Sigmoid colon (tissue), 7 donors: ENCODE measurements around the gene PCDHGA1. TPM values are rescaled to one million over a fixed set of nuclear protein-coding genes. Genes with fewer than 3 reads are reported as not detected.

ENCODE experiments used
- DNase-seq: peaks from one replicate; pipeline ENCODE4 v3.0.0-alpha.2; 2019
- H3K27ac ChIP-seq, 4 donors: fragments of 200-600 bp; sonication (generic); one replicate each; pipeline ENCODE4 v1.5.1; 2016 to 2019; ENCODE audit warnings: mild to moderate bottlenecking in 1 of 4
- H3K27me3 ChIP-seq, 3 donors: fragments of 200-600 bp; sonication (generic); one replicate each; pipeline ENCODE4 v1.5.1; 2019; ENCODE audit warnings: mild to moderate bottlenecking in 1 of 3
- H3K36me3 ChIP-seq, 4 donors: fragments of 200-600 bp; sonication (generic); one replicate each; pipeline ENCODE4 v1.5.1; 2016 to 2019
- H3K4me1 ChIP-seq, 4 donors: fragments of 200-600 bp; sonication (generic); one replicate each; pipeline ENCODE4 v1.5.1; 2017 to 2019
- H3K4me3 ChIP-seq, 4 donors: fragments of 200-600 bp; sonication (generic); one replicate each; pipeline ENCODE4 v1.5.1; 2017 to 2019; ENCODE audit warnings: mild to moderate bottlenecking in 2 of 4, moderate library complexity in 1 of 4
- H3K9me3 ChIP-seq, 4 donors: fragments of 200-600 bp in 3 of 4; sonication (generic) in 3 of 4; one replicate each; pipeline versions ENCODE4 v1.5.1 to v1.6.1; 2013 to 2019
- CTCF ChIP-seq, 4 experiments: fragments of 450-650 bp in 3 of 4; fragments of 200-600 bp in 1 of 4; IDR thresholded peaks; one replicate each; pipeline ENCODE4 v1.5.1; 2016 to 2019; ENCODE audit warnings: antibody characterized with exemption in 4 of 4, mild to moderate bottlenecking in 3 of 4, moderate library complexity in 2 of 4
- EP300 ChIP-seq, 4 donors: sonication (generic); formaldehyde crosslinking; IDR thresholded peaks; one replicate each; pipeline ENCODE4 v1.6.1; 2017; ENCODE audit warnings: antibody characterized with exemption in 4 of 4
- POLR2A ChIP-seq, 2 donors: fragments of 450-650 bp; IDR thresholded peaks; one replicate each; pipeline ENCODE4 v1.6.1; 2016; ENCODE audit warnings: antibody characterized with exemption in 2 of 2, mild to moderate bottlenecking in 2 of 2, moderate library complexity in 2 of 2
- POLR2AphosphoS5 ChIP-seq, 4 donors: sonication (generic); formaldehyde crosslinking; IDR thresholded peaks; one replicate each; pipeline ENCODE4 v1.6.1; 2017; ENCODE audit warnings: antibody characterized with exemption in 4 of 4
- WGBS, 2 donors: extraction: QIAGEN DNeasy Blood & Tissue Kit; methylation state at CpG; one replicate each; pipeline ENCODE4 v1.1.7; 2013; 5-methylcytosine and 5-hydroxymethylcytosine counted together
- intact Hi-C: fragments of 100-400 bp; cut with DNase I; formaldehyde crosslinking; loops from one replicate; pipeline ENCODE4 v1.15.1; 2023
- polyA plus RNA-seq, 3 donors: library from polyadenylated mRNA; stranded (reverse); fragments of 200-250 nt; gene quantifications; one replicate each; pipeline ENCODE4 v1.2.3, GENCODE V29; 2013
- total RNA-seq, 4 donors: library from RNA; depleted of rRNA; stranded (reverse); fragments of >200 nt; gene quantifications; one replicate each; pipeline ENCODE4 v1.1.0, GENCODE V29; 2016
- donor health status: healthy with polysubstance abuse.
- donor health status: Bipolar disorder and iron deficiency.
- donor health status: healthy.

PCDHGA1 gene
- total and polyA plus RNA-seq, 7 donors, result 0.26 to 1.4 (median 1.1) TPM; not detected in 2

- TF ChIP-seq POLR2A (IDR thresholded peaks at IDR 0.05), result no peak
- no peak for TF ChIP-seq POLR2AphosphoS5 (IDR thresholded peaks at IDR 0.05)
- no peak for TF ChIP-seq CTCF (IDR thresholded peaks at IDR 0.05)
- no peak for TF ChIP-seq EP300 (IDR thresholded peaks at IDR 0.05)
- no peaks in the 10 kb centered on the region for H3K9me3 ChIP-seq
- no peak overlapping the region for H3K27ac ChIP-seq
- peaks cover 0 to 46% (median 5%) of the 10 kb centered on the region in 4 donors for H3K36me3 ChIP-seq
- 89 to 94% methylated on average over 7 of the region's 7 CpGs for WGBS, 2 donors
- peak; percentile 47 for DNase-seq
- H3K27me3 ChIP-seq, result no peaks in the 10 kb centered on the region
- intact Hi-C loops, result no loop called here
- H3K4me3 ChIP-seq, result no peak overlapping the region
- peaks cover 0 to 4% (median 3%) of the 10 kb centered on the region in 4 donors for H3K4me1 ChIP-seq
These were observed 171.4 kb downstream of the PCDHGA1 start for GRCh38 chr5:141501761-141502160.

DNA sequence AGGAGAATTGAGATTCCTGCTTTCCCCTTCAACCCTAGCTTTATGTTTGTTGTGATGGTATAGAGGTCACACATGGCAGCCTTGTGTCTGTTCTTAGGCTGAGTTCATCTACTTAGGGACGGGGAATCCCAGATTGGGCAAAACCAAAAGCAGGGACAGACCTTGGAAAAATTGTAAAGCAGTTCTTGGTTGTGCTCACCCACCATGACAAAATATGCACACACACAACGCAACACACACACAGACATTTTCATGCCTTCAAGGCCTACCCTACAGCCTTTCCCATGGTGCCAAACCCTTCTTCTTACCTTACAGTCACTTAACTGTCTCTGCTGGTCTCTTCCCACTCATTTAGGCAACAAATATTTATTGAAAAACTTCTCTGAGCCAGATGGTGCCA, 173.4 kb downstream of the PCDHGA1 start:
- Histone ChIP-seq H3K27ac (no peak overlapping the region), H3K4me1 (peaks cover 0 to 23% (median 22%) of the 10 kb centered on the region in 4 donors), H3K36me3 (peaks cover 0 to 31% (median 6%) of the 10 kb centered on the region in 4 donors), H3K9me3 (no peaks in the 10 kb centered on the region), H3K4me3 (no peak overlapping the region), H3K27me3 (no peaks in the 10 kb centered on the region)
- intact Hi-C loops, result no loop called here
- TF ChIP-seq POLR2A (IDR thresholded peaks at IDR 0.05), result no peak
- TF ChIP-seq POLR2AphosphoS5 (IDR thresholded peaks at IDR 0.05), result no peak
- TF ChIP-seq CTCF (IDR thresholded peaks at IDR 0.05), result no peak
- no peak for TF ChIP-seq EP300 (IDR thresholded peaks at IDR 0.05)
- no peak for DNase-seq
- whole genome bisulfite sequencing, 2 donors, result 89 to 97% methylated on average over 2 of the region's 2 CpGs

DNA sequence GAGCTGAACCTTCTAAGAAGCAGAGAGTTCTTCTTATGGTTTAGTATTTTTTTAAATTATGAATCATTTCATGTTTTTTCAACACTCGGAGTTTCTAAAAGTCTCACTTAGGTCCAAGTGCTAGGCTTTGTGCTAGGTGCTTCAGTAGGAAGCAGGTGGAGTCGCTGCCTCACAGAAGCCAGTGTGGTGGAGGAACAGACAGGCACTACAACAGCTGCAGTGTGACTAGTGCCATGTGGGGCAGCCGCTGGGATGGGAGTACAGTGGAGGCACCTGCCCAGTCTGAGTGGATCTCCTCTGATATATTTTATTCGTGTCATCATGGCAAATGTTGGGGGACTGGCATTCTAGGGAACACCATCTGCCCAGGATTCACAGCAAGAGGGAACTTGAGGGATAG, 173.9 kb downstream of the PCDHGA1 start:
- Histone ChIP-seq H3K9me3 (no peaks in the 10 kb centered on the region), H3K4me3 (no peak overlapping the region), H3K27me3 (no peaks in the 10 kb centered on the region), H3K36me3 (peaks cover 0 to 31% (median 6%) of the 10 kb centered on the region in 4 donors), H3K4me1 (peaks cover 0 to 29% (median 27%) of the 10 kb centered on the region in 4 donors), H3K27ac (no peak overlapping the region)
- TF ChIP-seq POLR2A (IDR thresholded peaks at IDR 0.05) (no peak), EP300 (IDR thresholded peaks at IDR 0.05) (no peak), CTCF (IDR thresholded peaks at IDR 0.05) (no peak)
- intact Hi-C loops, result no loop called here
- 91 to 93% methylated on average over 4 of the region's 4 CpGs for WGBS, 2 donors
- DNase-seq, result no peak

DNA sequence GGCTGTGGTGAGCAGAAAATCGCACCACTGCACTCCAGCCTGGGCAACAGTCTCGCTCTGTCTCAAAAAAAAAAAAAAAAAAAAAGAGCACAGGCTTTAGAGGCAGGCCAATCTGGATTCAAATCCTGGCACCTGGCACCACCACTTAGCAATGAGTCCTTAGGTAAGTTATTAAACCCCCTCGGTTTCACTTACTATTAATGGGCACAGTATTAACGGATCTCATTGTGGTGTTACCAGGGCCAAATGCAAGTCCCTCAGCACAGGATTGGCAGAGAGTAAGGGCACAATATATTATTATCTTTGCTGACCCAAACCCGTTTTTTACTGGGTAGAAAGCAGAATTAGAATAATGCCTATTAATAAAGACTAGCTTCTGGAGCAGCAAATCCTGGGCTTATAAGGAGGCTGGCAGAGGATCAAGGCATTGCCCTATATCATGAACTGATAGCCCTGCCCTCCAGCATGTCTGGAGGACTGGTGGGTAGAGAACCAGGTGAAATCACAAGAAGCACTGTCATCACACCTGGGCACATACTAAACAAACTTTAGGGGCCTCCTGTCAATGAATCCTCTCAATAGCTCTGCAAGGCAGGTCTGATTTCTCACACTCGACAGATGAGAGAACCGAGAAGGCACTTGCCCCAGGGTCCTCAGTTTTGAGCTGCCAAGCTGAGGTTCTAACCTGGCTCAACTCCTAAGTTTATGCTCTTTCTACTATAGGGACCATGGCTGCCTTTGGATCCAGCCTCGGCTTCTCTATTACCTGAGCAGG, 176.3 kb downstream of the PCDHGA1 start:
- H3K36me3 ChIP-seq, result peaks cover 0 to 42% (median 10%) of the 10 kb centered on the region in 4 donors
- TF ChIP-seq CTCF (IDR thresholded peaks at IDR 0.05) (no peak), POLR2AphosphoS5 (IDR thresholded peaks at IDR 0.05) (no peak), EP300 (IDR thresholded peaks at IDR 0.05) (no peak), POLR2A (IDR thresholded peaks at IDR 0.05) (no peak)
- H3K9me3 ChIP-seq, result no peaks in the 10 kb centered on the region
- intact Hi-C loops, result no loop called here
- 88 to 93% methylated on average over 8 of the region's 8 CpGs for WGBS, 2 donors
- peaks cover 0 to 38% (median 37%) of the 10 kb centered on the region in 4 donors for H3K4me1 ChIP-seq
- peak overlapping the region; percentile 83 to 87 (median 86) for H3K27ac ChIP-seq
- H3K27me3 ChIP-seq, result no peaks in the 10 kb centered on the region
- no peak for DNase-seq
- no peak overlapping the region for H3K4me3 ChIP-seq
